GM19397 (cell line): ENCODE measurements around the gene TYW5.

Experiments
- ATAC-seq: cut with Tn5 transposase; IDR thresholded peaks from one replicate; pipeline ENCODE4 v1.9.1; 2021; ENCODE audit warnings: mild to moderate bottlenecking, moderate library complexity; ENCODE audit not compliant: unreplicated experiment

TYW5 gene

DNA sequence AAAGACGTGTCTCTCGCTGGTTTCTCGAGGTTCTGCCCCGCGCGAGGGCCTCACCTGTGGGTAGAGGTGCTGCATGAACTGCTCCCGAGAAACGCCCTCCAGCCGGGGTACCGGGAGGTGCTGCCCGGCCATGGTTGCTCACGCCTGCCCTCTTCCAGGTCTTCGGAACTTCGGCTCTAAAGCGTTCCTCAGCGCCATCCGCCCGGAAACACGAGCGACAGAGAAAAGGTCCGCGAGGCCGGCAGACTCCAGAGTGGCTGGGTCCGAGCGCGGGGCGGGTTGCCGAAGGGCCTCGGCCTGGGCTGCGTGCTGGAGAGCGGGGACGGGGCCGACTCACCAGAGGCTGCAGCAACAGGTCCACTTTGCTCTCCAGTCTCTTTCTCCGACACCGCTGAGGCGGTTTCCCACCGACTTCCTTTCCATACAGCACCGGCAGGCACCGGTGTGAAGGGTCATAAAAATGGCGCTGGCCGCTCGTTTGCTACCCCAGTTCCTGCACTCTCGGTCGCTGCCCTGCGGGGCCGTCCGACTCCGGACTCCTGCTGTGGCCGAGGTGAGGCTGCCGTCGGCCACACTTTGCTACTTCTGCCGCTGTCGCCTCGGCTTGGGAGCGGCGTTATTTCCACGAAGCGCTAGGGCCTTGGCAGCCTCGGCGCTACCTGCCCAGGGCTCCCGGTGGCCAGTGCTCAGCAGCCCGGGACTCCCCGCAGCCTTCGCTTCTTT lies at the start of gene TYW5, which contains the start of gene MAIP1:
Gene TYW5 (minus strand): TSS at position 153 of the 723 bp plus-strand sequence. CDS start 21 bp downstream, at position 132.
Gene MAIP1 (plus strand): TSS at position 244 of the 723 bp plus-strand sequence. CDS start 217 bp downstream, at position 461.
- ATAC-seq, result peak; percentile 88

GRCh38 chr2:200003444-200003843 lies 48.2 kb upstream of the TYW5 start:
- no peak for ATAC-seq

- no peak for ATAC-seq
Measured at GRCh38 chr2:200000444-200001163, 45.3 kb upstream of the TYW5 start.

- ATAC-seq, result no peak
Measured at GRCh38 chr2:199999166-199999565, 43.9 kb upstream of the TYW5 start.

DNA sequence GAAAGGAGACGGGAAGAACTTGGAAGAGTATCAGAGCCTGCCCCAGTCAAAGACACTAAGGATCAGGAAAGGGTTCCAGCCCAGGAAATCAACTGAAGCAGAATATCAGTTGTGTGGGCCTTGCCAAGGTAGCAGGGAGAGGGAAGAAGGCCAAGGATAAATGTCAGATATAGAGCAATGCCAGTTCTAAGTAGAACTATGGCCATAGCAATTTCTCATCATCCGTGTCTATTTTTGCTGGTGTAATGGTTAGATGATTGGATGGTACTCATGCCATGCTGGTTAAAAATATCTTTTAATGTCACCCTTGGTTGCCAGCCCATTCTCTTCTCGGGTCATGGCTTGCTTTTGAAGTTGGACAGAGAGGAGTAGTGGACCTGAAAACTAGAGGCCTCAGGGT lies 42.0 kb upstream of the TYW5 start:
- no peak for ATAC-seq

DNA sequence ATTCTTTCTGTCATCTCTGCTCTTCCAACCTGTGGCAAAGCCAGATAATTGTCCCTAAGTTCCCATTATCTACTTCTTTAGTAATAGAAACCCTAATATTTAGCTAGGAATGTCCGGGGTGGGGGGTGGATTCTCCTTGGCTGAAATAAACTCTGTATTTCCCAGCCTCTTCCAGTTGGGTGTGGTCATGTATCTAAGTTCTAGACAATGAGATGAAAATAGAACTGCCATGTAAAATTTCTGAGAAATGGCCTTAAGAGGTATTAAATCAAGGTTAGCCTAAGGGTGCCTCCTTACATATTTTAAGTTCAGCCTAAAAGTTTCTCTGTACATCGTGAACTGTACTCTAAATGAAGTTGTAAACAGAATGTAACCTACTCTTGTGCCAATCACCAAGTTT lies 39.6 kb upstream of the TYW5 start:
- ATAC-seq, result no peak

- ATAC-seq, result no peak
Measured at GRCh38 chr2:199994371-199994770, 39.1 kb upstream of the TYW5 start.

- ATAC-seq, result no peak
Measured at GRCh38 chr2:199992296-199992695, 37.0 kb upstream of the TYW5 start.

GRCh38 chr2:199991691-199992090 lies 36.4 kb upstream of the TYW5 start:
- no peak for ATAC-seq

GRCh38 chr2:199989822-199990221 lies 34.5 kb upstream of the TYW5 start:
- ATAC-seq, result no peak

- ATAC-seq, result no peak
Measured at GRCh38 chr2:199988151-199988550, 32.9 kb upstream of the TYW5 start.

DNA sequence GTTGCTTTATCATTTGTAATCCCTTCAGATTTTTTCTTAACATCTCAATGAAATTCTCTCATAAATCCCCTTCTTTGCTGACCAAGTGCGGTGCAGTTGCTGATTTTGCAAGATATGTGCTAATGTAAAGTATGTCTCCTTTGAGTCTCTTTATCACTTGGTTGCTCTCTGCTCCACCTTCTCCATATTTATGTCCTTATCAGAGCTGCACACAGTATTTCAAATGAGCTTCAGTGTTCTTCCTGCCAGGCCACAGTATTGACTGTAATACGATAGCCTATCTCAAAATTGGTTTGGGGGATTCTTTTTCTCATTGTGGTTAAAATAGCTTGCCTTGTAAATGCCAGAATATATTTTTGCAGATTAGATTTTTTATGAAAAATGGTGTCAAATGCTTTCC lies 32.3 kb upstream of the TYW5 start:
- no peak for ATAC-seq

GRCh38 chr2:199985625-199986207 lies 30.4 kb upstream of the TYW5 start:
- ATAC-seq, result no peak

- ATAC-seq, result no peak
Measured at GRCh38 chr2:199984755-199985154, 29.5 kb upstream of the TYW5 start.

GRCh38 chr2:199984159-199984558 lies 28.9 kb upstream of the TYW5 start:
- ATAC-seq, result no peak

GRCh38 chr2:199983534-199983933 lies 28.2 kb upstream of the TYW5 start:
- no peak for ATAC-seq

GRCh38 chr2:199982126-199982843 lies 27.0 kb upstream of the TYW5 start:
- no peak for ATAC-seq

DNA sequence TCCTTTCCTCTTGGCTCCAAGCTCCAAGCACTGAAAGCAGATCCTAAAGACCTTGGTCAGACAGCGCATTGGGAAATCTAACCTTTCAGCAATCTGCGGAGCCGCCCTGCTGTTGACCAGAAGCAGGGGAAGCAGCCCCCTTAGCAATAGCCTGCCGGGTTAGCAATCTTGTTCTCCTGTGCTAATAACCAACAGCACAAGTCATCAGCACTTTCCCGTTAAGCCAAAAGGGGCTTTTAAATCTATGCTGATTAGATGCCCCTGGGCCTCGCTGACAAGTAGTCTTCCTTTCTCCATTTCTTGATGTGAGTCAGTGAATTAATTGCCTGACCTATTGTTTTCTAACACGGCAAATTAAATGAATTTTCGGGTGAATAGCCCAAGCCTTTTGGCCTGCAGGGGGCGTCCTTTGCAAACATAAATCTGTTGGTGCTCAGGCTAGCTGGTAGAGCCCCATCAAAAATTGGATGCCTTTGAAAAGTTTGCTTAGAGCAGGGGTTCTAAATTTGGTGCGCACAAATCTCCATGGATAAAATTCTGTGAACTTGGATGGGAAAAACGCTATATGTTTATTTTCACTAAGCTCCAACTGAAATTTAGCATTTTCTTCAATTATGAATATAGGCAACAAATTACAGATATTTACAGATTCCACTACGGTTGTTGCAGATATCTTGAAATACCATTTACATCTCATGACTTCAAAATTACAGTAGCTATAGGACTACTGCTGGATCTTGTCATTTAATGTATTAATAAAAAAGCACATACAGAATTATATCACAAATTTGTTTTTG lies 24.7 kb upstream of the TYW5 start:
- no peak for ATAC-seq

DNA sequence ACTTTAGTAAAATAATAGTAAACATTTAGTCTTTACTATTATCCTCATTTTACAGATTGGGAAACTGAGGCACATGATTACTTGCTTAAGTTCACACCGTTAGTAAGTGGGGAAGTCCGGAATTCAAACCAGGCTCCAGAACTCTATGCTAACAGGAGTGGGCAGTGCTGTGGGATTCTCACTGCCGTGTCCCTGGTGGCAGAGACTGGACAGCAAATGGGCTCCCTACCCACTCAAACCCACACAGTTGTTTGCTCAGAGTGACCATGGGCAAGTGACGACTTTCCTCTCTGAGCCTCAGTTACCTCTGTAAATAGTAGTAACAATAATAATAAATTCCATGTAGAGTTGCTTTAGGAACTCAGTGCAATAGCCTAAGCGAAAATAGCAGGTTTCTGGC lies 24.1 kb upstream of the TYW5 start:
- ATAC-seq, result no peak

- ATAC-seq, result peak; percentile 83
Measured at GRCh38 chr2:199977984-199978415, 22.7 kb upstream of the TYW5 start.
